ENCODE results near the gene ZNF581. TPM values are rescaled to one million over a fixed set of nuclear protein-coding genes. Genes with fewer than 3 reads are reported as not detected.

Gene ZNF581
- total RNA-seq, 1 donor from 2014 or later: 38.8 TPM

DNA sequence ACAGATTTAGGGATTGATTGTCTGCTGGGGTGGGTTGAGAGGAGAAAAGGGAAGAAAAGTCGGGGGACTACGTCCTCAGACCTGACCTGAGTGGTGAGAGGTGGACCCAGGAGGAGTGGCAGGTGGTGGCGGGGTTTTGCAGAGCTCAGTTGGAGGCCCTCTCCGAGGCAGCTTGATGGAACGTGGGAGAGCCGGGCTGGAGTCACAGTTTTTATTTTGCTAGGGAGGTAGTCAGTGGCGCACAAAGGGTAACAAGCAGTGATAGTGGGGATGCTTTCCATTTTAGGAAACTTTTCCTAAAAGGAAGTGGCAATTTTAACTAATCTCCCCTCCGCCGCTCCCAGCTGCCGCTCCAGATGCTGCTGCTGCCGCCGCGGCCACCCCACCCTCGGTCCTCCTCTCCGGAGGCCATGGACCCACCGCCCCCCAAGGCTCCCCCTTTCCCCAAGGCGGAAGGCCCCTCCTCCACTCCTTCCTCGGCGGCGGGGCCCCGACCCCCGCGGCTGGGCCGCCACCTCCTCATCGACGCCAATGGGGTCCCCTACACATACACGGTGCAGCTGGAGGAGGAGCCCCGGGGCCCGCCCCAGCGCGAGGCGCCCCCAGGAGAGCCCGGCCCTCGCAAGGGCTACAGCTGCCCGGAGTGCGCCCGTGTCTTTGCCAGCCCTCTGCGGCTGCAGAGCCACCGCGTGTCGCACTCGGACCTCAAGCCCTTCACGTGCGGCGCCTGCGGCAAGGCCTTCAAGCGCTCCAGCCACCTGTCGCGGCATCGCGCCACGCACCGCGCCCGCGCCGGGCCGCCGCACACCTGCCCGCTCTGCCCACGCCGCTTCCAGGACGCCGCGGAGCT lies 1.1 kb upstream of the ZNF581 start:
- TF ChIP-seq, protein P1, sequence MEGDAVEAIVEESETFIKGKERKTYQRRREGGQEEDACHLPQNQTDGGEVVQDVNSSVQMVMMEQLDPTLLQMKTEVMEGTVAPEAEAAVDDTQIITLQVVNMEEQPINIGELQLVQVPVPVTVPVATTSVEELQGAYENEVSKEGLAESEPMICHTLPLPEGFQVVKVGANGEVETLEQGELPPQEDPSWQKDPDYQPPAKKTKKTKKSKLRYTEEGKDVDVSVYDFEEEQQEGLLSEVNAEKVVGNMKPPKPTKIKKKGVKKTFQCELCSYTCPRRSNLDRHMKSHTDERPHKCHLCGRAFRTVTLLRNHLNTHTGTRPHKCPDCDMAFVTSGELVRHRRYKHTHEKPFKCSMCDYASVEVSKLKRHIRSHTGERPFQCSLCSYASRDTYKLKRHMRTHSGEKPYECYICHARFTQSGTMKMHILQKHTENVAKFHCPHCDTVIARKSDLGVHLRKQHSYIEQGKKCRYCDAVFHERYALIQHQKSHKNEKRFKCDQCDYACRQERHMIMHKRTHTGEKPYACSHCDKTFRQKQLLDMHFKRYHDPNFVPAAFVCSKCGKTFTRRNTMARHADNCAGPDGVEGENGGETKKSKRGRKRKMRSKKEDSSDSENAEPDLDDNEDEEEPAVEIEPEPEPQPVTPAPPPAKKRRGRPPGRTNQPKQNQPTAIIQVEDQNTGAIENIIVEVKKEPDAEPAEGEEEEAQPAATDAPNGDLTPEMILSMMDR (IDR thresholded peaks at IDR 0.05; ENCODE audit: unreplicated experiment): no peak
- no peaks in the 10 kb centered on the region for H3K27me3 Mint-ChIP-seq
- peaks cover 6% of the 10 kb centered on the region for H3K36me3 Mint-ChIP-seq (ENCODE audit: insufficient read depth)
- peaks cover 29% of the 10 kb centered on the region for H3K4me1 Mint-ChIP-seq (ENCODE audit: low read depth)
- peak overlapping the region; percentile 93 for H3K27ac Mint-ChIP-seq
- H3K9me3 Mint-ChIP-seq (ENCODE audit: low read depth): no peaks in the 10 kb centered on the region
- peak overlapping the region; percentile 88 for H3K4me3 Mint-ChIP-seq (ENCODE audit: low read depth)
- no peak for DNase-seq (ENCODE audit: low spot score, unreplicated experiment)

DNA sequence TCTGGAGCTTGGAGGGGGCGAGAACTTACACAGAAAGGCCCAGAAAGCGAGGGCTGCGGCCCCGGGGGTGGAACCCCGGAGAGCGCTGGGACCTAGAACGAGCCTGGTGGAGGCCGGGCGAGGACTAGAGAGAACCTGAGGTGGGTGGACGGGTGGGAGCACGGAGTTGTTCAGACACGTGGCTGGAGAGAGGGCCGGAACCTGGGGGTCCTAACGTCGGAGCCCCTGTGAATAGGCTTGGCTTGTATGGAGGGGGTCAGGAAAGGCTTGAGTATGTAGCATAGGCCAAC lies 383 bp downstream of the ZNF581 start:
- H3K27ac Mint-ChIP-seq: peak overlapping the region; percentile 96
- H3K4me3 Mint-ChIP-seq (ENCODE audit: low read depth): peak overlapping the region; percentile 85
- DNase-seq (ENCODE audit: low spot score, unreplicated experiment): no peak
- no peaks in the 10 kb centered on the region for H3K9me3 Mint-ChIP-seq (ENCODE audit: low read depth)
- peaks cover 31% of the 10 kb centered on the region for H3K4me1 Mint-ChIP-seq (ENCODE audit: low read depth)
- H3K27me3 Mint-ChIP-seq: no peaks in the 10 kb centered on the region
- TF ChIP-seq, protein P1 (IDR thresholded peaks at IDR 0.05; ENCODE audit: unreplicated experiment): no peak
- H3K36me3 Mint-ChIP-seq (ENCODE audit: insufficient read depth): peaks cover 5% of the 10 kb centered on the region

DNA sequence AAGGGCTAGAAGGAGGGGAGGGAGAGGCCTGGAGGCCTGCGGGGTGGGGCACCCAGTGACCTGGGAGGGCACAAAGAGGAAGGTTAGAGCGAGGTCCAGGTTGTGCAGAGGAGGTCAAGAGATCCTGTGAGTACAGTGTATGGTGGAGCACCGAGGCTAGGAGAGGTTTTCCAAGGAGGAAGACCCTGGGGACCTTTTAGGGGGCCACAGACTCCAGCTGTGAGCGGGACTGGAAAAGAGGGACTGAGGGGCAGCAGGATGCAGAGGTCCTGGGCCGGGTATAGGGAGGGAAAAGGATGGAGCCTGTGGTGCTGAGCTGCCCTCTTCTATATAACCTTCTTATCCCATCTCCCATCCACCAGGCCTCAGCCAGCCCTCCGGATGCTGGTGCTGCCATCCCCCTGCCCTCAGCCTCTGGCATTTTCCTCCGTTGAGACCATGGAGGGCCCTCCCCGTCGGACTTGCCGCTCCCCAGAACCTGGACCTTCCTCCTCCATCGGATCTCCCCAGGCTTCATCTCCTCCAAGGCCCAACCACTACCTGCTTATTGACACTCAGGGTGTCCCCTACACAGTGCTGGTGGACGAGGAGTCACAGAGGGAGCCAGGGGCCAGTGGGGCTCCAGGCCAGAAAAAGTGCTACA lies 863 bp downstream of the ZNF581 start:
- no peaks in the 10 kb centered on the region for H3K27me3 Mint-ChIP-seq
- H3K4me1 Mint-ChIP-seq (ENCODE audit: low read depth): peaks cover 32% of the 10 kb centered on the region
- H3K36me3 Mint-ChIP-seq (ENCODE audit: insufficient read depth): peaks cover 3% of the 10 kb centered on the region
- TF ChIP-seq, protein P1 (IDR thresholded peaks at IDR 0.05; ENCODE audit: unreplicated experiment): no peak
- no peaks in the 10 kb centered on the region for H3K9me3 Mint-ChIP-seq (ENCODE audit: low read depth)
- peak overlapping the region; percentile 85 for H3K4me3 Mint-ChIP-seq (ENCODE audit: low read depth)
- H3K27ac Mint-ChIP-seq: peak overlapping the region; percentile 96
- DNase-seq (ENCODE audit: low spot score, unreplicated experiment): no peak

DNA sequence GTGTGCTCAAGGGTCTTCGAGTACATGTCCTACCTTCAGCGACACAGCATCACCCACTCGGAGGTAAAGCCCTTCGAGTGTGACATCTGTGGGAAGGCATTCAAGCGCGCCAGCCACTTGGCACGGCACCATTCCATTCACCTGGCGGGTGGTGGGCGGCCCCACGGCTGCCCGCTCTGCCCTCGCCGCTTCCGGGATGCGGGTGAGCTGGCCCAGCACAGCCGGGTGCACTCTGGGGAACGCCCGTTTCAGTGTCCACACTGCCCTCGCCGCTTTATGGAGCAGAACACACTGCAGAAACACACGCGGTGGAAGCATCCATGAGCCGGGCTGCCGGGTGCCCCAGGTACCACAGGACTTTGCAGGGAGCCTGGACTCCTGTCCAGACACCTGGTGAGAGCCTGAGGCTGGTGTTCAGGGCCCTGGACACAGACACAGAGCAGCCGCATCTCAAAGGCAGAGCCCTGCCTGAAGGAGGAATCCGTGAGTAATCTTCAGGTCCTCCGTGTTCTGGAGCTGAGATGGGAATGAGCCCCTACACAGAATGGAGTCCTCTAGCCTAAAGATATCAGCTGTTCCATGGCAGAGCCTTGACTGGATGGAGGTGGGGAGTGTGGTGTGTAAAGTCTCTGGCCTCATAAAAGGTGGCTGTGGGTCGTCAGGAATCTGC lies 1.5 kb downstream of the ZNF581 start:
- no peak overlapping the region for H3K27ac Mint-ChIP-seq
- H3K27me3 Mint-ChIP-seq: no peaks in the 10 kb centered on the region
- peaks cover 3% of the 10 kb centered on the region for H3K36me3 Mint-ChIP-seq (ENCODE audit: insufficient read depth)

DNA sequence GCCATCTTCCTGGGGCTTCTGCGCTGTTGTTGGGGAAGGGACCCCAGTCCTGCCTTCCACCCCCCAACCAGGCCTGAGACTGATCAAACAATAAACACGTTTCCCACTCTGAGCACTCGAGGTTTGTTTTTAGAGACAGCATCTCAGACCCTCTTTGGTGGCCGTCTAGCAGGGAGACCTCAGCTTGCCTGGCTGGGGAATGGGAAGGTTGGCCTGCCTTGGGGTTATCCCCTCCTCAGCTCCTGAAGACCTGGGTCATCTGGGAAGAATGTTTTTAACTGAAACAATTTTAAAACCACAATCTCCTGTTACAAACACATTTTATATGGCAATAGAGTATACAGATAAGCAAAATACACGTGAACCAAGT lies 2.0 kb downstream of the ZNF581 start:
- Mint-ChIP-seq H3K27me3 (no peaks in the 10 kb centered on the region), H3K9me3 (ENCODE audit: low read depth) (no peaks in the 10 kb centered on the region), H3K4me1 (ENCODE audit: low read depth) (peaks cover 30% of the 10 kb centered on the region), H3K4me3 (ENCODE audit: low read depth) (peak overlapping the region; percentile 53), H3K27ac (no peak overlapping the region), H3K36me3 (ENCODE audit: insufficient read depth) (peaks cover 4% of the 10 kb centered on the region)
- TF ChIP-seq, protein P1 (IDR thresholded peaks at IDR 0.05; ENCODE audit: unreplicated experiment): no peak
- no peak for DNase-seq (ENCODE audit: low spot score, unreplicated experiment)

More for the DNA sequence above, 1.5 kb downstream of the ZNF581 start:
- H3K4me1 Mint-ChIP-seq (ENCODE audit: low read depth): peaks cover 33% of the 10 kb centered on the region
- no peak for DNase-seq (ENCODE audit: low spot score, unreplicated experiment)
- no peaks in the 10 kb centered on the region for H3K9me3 Mint-ChIP-seq (ENCODE audit: low read depth)
- H3K4me3 Mint-ChIP-seq (ENCODE audit: low read depth): peak overlapping the region; percentile 85
- TF ChIP-seq, protein P1 (IDR thresholded peaks at IDR 0.05; ENCODE audit: unreplicated experiment): no peak
